Keratinocyte (primary cell): ENCODE measurements around the gene ZNF653.

ENCODE experiments used
- CTCF ChIP-seq, 3 experiments: IDR thresholded peaks in 1 of 3; conservative IDR thresholded peaks in 1 of 3; optimal IDR thresholded peaks in 1 of 3; 2 replicates in 2 of 3; 3 replicates in 1 of 3; pipeline versions ENCODE3 to v1.5.1; 2011; ENCODE audit warnings: low read length in 3 of 3, mild to moderate bottlenecking in 3 of 3, moderate library complexity in 2 of 3, control low read depth in 1 of 3, inconsistent platforms in 1 of 3; ENCODE audit not compliant: insufficient read depth in 2 of 3; ENCODE audit errors: extremely low read depth in 1 of 3
- EZH2 ChIP-seq: IDR thresholded peaks from one replicate; pipeline ENCODE4 v1.6.1; 2012; ENCODE audit warnings: inconsistent platforms, mild to moderate bottlenecking, low read length, moderate library complexity

GRCh38 chr19:11505032-11505503, 571 bp downstream of the ZNF653 start:
- TF ChIP-seq CTCF (optimal IDR thresholded peaks at IDR 0.05 in 1 of 3, IDR thresholded peaks at IDR 0.05 in 1 of 3, conservative IDR thresholded peaks at IDR 0.05 in 1 of 3; ENCODE audit: extremely low read depth in 1 of 3, insufficient read depth in 2 of 3, low read length in 3 of 3), result no peak
- TF ChIP-seq EZH2, result no peak
